MCF 10A (cell line): Measurements from ENCODE around the gene RFXANK. TPM values are rescaled to one million over a fixed set of nuclear protein-coding genes. Genes with fewer than 3 reads are reported as not detected.

Experiments
- BruUV-seq: library from RNA; stranded (reverse); fragments of 400-500 nt; replicated peaks from 2 replicates; lab custom pipeline; 2021; lab: Mats Ljungman, UMichigan
- CTCF ChIA-PET: fragments of 300-600 bp; sonication (Branson Sonifier 250); formaldehyde crosslinking; extraction: SDS; loops from one replicate; lab custom pipeline; 2021; ENCODE audit warnings: antibody characterized with exemption, inconsistent platforms; lab: Yijun Ruan, JAX
- POLR2A ChIA-PET: fragments of 300-600, 350-650 bp; sonication (Branson Sonifier 250); formaldehyde crosslinking; extraction: SDS; loops from one replicate; lab custom pipeline; 2020; ENCODE audit warnings: antibody characterized with exemption, inconsistent platforms; lab: Yijun Ruan, JAX
- DNase-seq: peaks from one replicate; pipeline ENCODE4 v3.0.0-alpha.2; 2018; ENCODE audit not compliant: unreplicated experiment
- H3K27ac Mint-ChIP-seq: one replicate; pipeline ENCODE4 v1.8.0; 2022; ENCODE audit warnings: mild to moderate bottlenecking, low read depth, mixed read lengths; ENCODE audit not compliant: unreplicated experiment
- H3K27me3 Mint-ChIP-seq: one replicate; pipeline ENCODE4 v1.8.0; 2022; ENCODE audit warnings: mixed read lengths; ENCODE audit not compliant: insufficient read depth, unreplicated experiment
- H3K36me3 Mint-ChIP-seq: one replicate; pipeline ENCODE4 v1.8.0; 2022; ENCODE audit warnings: mild to moderate bottlenecking, moderate library complexity, mixed read lengths; ENCODE audit not compliant: insufficient read depth, unreplicated experiment
- H3K4me1 Mint-ChIP-seq: one replicate; pipeline ENCODE4 v1.8.0; 2022; ENCODE audit warnings: mixed read lengths; ENCODE audit not compliant: insufficient read depth, unreplicated experiment
- H3K4me3 Mint-ChIP-seq: one replicate; pipeline ENCODE4 v1.8.0; 2022; ENCODE audit warnings: mild to moderate bottlenecking, moderate library complexity, mixed read lengths; ENCODE audit not compliant: unreplicated experiment
- H3K9me3 Mint-ChIP-seq: one replicate; pipeline ENCODE4 v1.8.0; 2022; ENCODE audit warnings: mixed read lengths; ENCODE audit not compliant: unreplicated experiment
- intact Hi-C: fragments of 100-400 bp; cut with micrococcal nuclease; formaldehyde crosslinking; loops from 2 replicates; pipeline ENCODE4 v1.14.1; 2022
- total RNA-seq: library from RNA; stranded (reverse); gene quantifications from 2 replicates; pipeline ENCODE4 v1.2.3, GENCODE V29; 2022
- TF ChIP-seq, protein P1 (sequence below): fragments of 200-600 bp; IDR thresholded peaks from one replicate; pipeline ENCODE4 v1.8.0; 2022; ENCODE audit warnings: antibody characterized with exemption, mild to moderate bottlenecking; ENCODE audit not compliant: unreplicated experiment

The RFXANK gene
- total RNA-seq, 1 experiment from 2014 or later, result 118 TPM

DNA sequence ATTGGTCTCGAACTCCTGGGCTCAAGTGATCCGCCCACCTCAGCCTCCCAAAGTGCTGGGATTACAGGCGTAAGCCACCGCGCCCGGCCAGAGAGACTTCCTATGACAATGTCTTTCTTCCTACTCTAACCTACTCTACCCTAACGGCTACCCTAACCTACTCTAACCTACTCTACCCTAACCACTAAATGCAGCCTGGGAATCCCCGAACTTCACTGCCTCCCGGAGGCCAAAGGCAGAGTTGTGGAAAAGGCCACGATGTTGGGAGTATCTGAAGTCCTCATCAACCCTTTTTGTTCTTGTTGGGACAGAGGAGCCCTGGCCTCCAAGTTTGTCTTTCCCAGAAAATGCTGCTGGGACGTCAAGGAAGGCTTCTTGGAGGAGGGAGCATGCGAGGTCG is 12.1 kb downstream of the RFXANK start:
- H3K36me3 Mint-ChIP-seq, result peaks cover 11% of the 10 kb centered on the region
- no TSS peak for BruUV-seq
- H3K27me3 Mint-ChIP-seq, result no peaks in the 10 kb centered on the region
- intact Hi-C loops, result no loop called here
- DNase-seq, result no peak
- H3K27ac Mint-ChIP-seq, result no peak overlapping the region
- TF ChIP-seq, protein P1, sequence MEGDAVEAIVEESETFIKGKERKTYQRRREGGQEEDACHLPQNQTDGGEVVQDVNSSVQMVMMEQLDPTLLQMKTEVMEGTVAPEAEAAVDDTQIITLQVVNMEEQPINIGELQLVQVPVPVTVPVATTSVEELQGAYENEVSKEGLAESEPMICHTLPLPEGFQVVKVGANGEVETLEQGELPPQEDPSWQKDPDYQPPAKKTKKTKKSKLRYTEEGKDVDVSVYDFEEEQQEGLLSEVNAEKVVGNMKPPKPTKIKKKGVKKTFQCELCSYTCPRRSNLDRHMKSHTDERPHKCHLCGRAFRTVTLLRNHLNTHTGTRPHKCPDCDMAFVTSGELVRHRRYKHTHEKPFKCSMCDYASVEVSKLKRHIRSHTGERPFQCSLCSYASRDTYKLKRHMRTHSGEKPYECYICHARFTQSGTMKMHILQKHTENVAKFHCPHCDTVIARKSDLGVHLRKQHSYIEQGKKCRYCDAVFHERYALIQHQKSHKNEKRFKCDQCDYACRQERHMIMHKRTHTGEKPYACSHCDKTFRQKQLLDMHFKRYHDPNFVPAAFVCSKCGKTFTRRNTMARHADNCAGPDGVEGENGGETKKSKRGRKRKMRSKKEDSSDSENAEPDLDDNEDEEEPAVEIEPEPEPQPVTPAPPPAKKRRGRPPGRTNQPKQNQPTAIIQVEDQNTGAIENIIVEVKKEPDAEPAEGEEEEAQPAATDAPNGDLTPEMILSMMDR, result no peak
- POLR2A ChIA-PET, result interaction anchor here (3.3 kb wide), 1 partner anchor 11 kb away, joined by 64 read pairs; the partner anchor contains the start of genes BORCS8 and RFXANK
- H3K4me1 Mint-ChIP-seq, result peaks cover 13% of the 10 kb centered on the region
- CTCF ChIA-PET, result interaction anchor here (0.6 kb wide), 1 partner anchor 260 kb away, joined by 3 read pairs; no protein-coding TSS in a partner anchor
- H3K9me3 Mint-ChIP-seq, result no peaks in the 10 kb centered on the region
- peak overlapping the region; percentile 3 for H3K4me3 Mint-ChIP-seq

- no peak for DNase-seq
- H3K4me3 Mint-ChIP-seq, result no peak overlapping the region
- H3K27me3 Mint-ChIP-seq, result peaks cover 11% of the 10 kb centered on the region
- no peak overlapping the region for H3K27ac Mint-ChIP-seq
- POLR2A ChIA-PET, result interaction anchor here (0.6 kb wide), 1 partner anchor 245 kb away, joined by 3 read pairs; no protein-coding TSS in a partner anchor
- H3K9me3 Mint-ChIP-seq, result no peaks in the 10 kb centered on the region
- intact Hi-C loops, result no loop called here
- no peaks in the 10 kb centered on the region for H3K36me3 Mint-ChIP-seq
- H3K4me1 Mint-ChIP-seq, result peaks cover 13% of the 10 kb centered on the region
- CTCF ChIA-PET, result interaction anchor here (0.6 to 1.3 kb wide), 4 partner anchors 17 to 161 kb away, joined by 3 read pairs; no protein-coding TSS in a partner anchor
- TF ChIP-seq, protein P1, result no peak
- BruUV-seq, result no TSS peak
Observed at GRCh38 chr19:19205416-19206410, 13.7 kb downstream of the RFXANK start.

GRCh38 chr19:19206938-19207337 is 14.9 kb downstream of the RFXANK start:
- BruUV-seq, result no TSS peak
- no peak for DNase-seq
- ChIA-PET CTCF (no interaction called here), POLR2A (interaction anchor here (0.6 kb wide), 3 partner anchors 190 to 884 kb away, joined by 3 read pairs; partner anchors contain the start of gene LSM4)
- H3K4me3 Mint-ChIP-seq, result no peak overlapping the region
- H3K27ac Mint-ChIP-seq, result no peak overlapping the region
- peaks cover 11% of the 10 kb centered on the region for H3K27me3 Mint-ChIP-seq
- H3K36me3 Mint-ChIP-seq, result no peaks in the 10 kb centered on the region
- H3K4me1 Mint-ChIP-seq, result peaks cover 13% of the 10 kb centered on the region
- H3K9me3 Mint-ChIP-seq, result no peaks in the 10 kb centered on the region
- TF ChIP-seq, protein P1, result no peak
- intact Hi-C loops, result no loop called here
